ENCODE measurements around the gene PHOX2B.
"Not testable (repeated sequence)": the region's sequence is repeated elsewhere in the genome, so short reads cannot be mapped to it uniquely, and the experiment has no call there.

PHOX2B gene

DNA sequence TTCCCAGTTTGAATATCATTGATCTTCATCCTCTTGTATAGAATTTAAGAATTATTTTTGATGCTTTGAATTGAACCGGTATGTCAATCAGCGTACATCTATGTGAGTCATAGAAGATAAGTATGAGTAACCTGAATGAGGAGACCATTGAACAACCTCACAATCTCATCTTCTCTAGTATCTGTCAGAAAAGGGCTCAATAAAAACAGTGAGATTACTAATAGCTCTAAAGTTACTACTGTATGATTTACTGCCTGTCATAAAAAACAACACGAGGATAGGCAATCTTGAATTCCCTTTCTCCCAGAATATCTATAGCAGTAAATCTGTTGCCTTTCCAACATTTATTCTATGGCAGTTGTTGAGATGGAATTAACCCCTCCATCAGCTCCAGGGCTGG lies 36.1 kb downstream of the PHOX2B start:
- DNase-seq (ENCODE audit: low spot score): no peak

GRCh38 chr4:41711654-41712053 lies 36.9 kb downstream of the PHOX2B start:
- not testable (repeated sequence) for DNase-seq (ENCODE audit: low spot score)

- no peak for DNase-seq (ENCODE audit: low spot score)
Measured at GRCh38 chr4:41709844-41710481, 38.6 kb downstream of the PHOX2B start.

DNA sequence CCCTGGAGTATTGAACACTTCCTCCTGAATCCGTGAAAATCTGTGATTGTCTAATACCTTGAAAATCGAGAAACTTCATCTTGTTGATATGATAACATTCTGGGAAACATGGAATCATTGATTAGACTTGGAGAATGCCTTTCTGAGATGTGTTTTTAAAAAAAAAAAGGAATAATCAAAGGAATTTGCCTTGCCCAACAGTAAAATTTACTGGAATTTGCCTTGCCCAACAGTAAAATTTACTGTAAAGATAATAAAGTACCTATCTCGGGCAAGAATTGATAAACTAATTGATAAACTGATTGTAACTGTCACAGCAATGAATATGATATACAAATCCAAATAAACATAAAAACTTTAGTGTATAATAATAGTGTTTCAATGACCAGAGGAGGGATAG lies 44.7 kb downstream of the PHOX2B start:
- no peak for DNase-seq (ENCODE audit: low spot score)

DNA sequence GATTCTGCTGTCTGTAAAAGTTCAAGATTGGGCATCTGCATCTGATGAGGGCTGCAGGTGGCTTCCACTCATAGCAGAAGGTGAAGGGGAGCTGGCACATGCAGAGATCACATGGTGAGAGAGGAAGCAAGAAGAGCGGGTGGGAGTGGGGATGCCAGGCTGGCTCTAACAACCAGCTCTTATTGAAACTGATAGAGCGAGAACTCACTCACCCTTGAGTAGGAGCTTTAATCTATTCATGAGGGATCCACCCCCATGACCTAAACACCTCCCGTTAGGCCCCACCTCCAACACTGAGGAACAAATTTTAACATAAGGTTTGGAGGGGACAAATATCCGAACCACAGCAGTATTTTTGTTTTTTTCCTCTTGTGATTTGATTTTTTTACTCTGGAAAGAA lies 45.8 kb downstream of the PHOX2B start:
- no peak for DNase-seq (ENCODE audit: low spot score)

GRCh38 chr4:41701983-41702382 lies 46.5 kb downstream of the PHOX2B start:
- no peak for DNase-seq (ENCODE audit: low spot score)

DNA sequence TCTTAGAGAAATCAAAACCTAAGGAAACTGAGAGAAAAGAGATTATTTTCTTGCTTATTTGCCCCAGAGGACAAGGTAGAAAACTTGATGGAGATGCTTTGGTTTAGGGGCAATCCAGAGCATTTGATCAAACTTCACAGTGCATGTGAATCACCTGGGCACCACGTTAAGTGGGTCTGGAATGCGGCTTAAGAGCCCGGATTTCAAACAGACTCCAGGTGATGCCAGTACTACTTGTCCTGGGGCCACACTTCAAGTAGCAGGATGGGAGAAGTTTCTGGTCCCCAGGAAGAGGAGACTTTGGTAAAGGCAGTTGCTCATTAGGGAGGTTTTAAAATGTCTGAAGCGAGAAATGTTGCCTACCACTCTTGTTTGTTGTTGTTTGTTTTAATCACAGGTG lies 51.8 kb downstream of the PHOX2B start:
- DNase-seq (ENCODE audit: low spot score): no peak

- DNase-seq (ENCODE audit: low spot score): no peak
Measured at GRCh38 chr4:41696131-41696530, 52.4 kb downstream of the PHOX2B start.

Data from GM03348 (cell line).